Astrocyte (in vitro differentiated cells and primary cell): ENCODE data around the gene CCDC141.

Experiments
- EZH2 ChIP-seq: IDR thresholded peaks from 2 replicates; pipeline ENCODE4 v1.6.1; 2012; ENCODE audit warnings: mild to moderate bottlenecking, low read length, inconsistent platforms; ENCODE audit not compliant: insufficient read depth
- TF ChIP-seq, protein P1 (sequence below): IDR thresholded peaks from 2 replicates; pipeline ENCODE4 v1.5.1; 2011; ENCODE audit warnings: low read depth, mild to moderate bottlenecking, inconsistent platforms, low read length, moderate library complexity; ENCODE audit not compliant: insufficient read depth

DNA sequence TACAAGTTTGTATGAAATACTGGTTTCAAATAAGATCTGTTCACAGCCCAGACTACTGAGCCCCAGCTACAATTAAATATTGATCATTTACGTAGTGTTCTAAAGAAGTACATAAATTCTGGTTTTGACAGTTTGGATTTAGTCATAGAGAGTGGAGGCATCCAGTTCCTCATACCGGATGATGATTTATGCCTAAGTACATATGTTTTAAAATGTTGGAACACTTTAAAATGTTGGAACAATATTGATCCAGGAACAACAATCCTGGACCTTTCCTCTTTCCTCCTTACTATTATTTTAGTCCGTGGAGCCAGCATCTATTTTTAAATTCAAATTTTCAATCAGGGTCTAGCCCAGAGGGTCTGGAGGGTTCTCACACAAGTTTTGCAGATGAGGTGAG, 220.0 kb downstream of the CCDC141 start:
- TF ChIP-seq, protein P1, sequence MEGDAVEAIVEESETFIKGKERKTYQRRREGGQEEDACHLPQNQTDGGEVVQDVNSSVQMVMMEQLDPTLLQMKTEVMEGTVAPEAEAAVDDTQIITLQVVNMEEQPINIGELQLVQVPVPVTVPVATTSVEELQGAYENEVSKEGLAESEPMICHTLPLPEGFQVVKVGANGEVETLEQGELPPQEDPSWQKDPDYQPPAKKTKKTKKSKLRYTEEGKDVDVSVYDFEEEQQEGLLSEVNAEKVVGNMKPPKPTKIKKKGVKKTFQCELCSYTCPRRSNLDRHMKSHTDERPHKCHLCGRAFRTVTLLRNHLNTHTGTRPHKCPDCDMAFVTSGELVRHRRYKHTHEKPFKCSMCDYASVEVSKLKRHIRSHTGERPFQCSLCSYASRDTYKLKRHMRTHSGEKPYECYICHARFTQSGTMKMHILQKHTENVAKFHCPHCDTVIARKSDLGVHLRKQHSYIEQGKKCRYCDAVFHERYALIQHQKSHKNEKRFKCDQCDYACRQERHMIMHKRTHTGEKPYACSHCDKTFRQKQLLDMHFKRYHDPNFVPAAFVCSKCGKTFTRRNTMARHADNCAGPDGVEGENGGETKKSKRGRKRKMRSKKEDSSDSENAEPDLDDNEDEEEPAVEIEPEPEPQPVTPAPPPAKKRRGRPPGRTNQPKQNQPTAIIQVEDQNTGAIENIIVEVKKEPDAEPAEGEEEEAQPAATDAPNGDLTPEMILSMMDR, result no peak
- TF ChIP-seq EZH2, result no peak
